HG03175 (cell line): Measurements from ENCODE around the gene ADGRB2.
A peak's percentile ranks its signal among the peaks of the same experiment; 100 is the strongest.

ENCODE experiments used
- ATAC-seq: cut with Tn5 transposase; IDR thresholded peaks from one replicate; pipeline ENCODE4 v1.9.1; 2021; ENCODE audit warnings: mild to moderate bottlenecking, moderate library complexity; ENCODE audit not compliant: unreplicated experiment

ADGRB2 gene

GRCh38 chr1:31750858-31751510 lies 13.2 kb downstream of the ADGRB2 start:
- ATAC-seq, result no peak

- no peak for ATAC-seq
Measured at GRCh38 chr1:31749785-31750735, 14.1 kb downstream of the ADGRB2 start.

GRCh38 chr1:31748365-31748764 lies 15.8 kb downstream of the ADGRB2 start:
- no peak for ATAC-seq

GRCh38 chr1:31747304-31747703 lies 16.8 kb downstream of the ADGRB2 start:
- no peak for ATAC-seq

- no peak for ATAC-seq
Measured at GRCh38 chr1:31746687-31747086, 17.5 kb downstream of the ADGRB2 start.

GRCh38 chr1:31745946-31746670 lies 18.0 kb downstream of the ADGRB2 start:
- no peak for ATAC-seq

- ATAC-seq, result no peak
Measured at GRCh38 chr1:31745096-31745945, 18.8 kb downstream of the ADGRB2 start.

GRCh38 chr1:31744165-31744888 lies 19.8 kb downstream of the ADGRB2 start:
- ATAC-seq, result peak; percentile 80

- no peak for ATAC-seq
Measured at GRCh38 chr1:31742462-31743212, 21.5 kb downstream of the ADGRB2 start.

- no peak for ATAC-seq
Measured at GRCh38 chr1:31739346-31739745, 24.8 kb downstream of the ADGRB2 start.

- no peak for ATAC-seq
Measured at GRCh38 chr1:31736675-31737074, 27.5 kb downstream of the ADGRB2 start.

- no peak for ATAC-seq
Measured at GRCh38 chr1:31735571-31735970, 28.6 kb downstream of the ADGRB2 start.

GRCh38 chr1:31734582-31735107 lies 29.5 kb downstream of the ADGRB2 start:
- no peak for ATAC-seq

GRCh38 chr1:31733389-31734219 lies 30.5 kb downstream of the ADGRB2 start:
- no peak for ATAC-seq

- no peak for ATAC-seq
Measured at GRCh38 chr1:31732751-31733289, 31.3 kb downstream of the ADGRB2 start.

GRCh38 chr1:31732343-31732742 lies 31.8 kb downstream of the ADGRB2 start:
- ATAC-seq, result no peak

- no peak for ATAC-seq
Measured at GRCh38 chr1:31731049-31731565, 33.0 kb downstream of the ADGRB2 start.
